IgD-negative memory B cell (primary cell): ENCODE results near the gene PDIA6. TPM values are rescaled to one million over a fixed set of nuclear protein-coding genes. Genes with fewer than 3 reads are reported as not detected.

ENCODE experiments used
- polyA plus RNA-seq: library from polyadenylated mRNA; unstranded; fragments of 300-500 nt; fragmentation: Illumina TruSeq; gene quantifications from one replicate; pipeline ENCODE4 v1.2.3, GENCODE V29; 2021

PDIA6 gene
- polyA plus RNA-seq, 1 donor from 2014 or later: 135 TPM

Other genes starting within 250 kb of the PDIA6 start
- gene NOL10, start 122.8 kb downstream of the PDIA6 start, polyA plus RNA-seq: 18.8 TPM
- gene ATP6V1C2, start 91.2 kb downstream of the PDIA6 start, polyA plus RNA-seq: 0.30 TPM
- not detected for gene KCNF1, start 99.1 kb upstream of the PDIA6 start, polyA plus RNA-seq